ENCODE data around the gene GAA. TPM values are rescaled to one million over a fixed set of nuclear protein-coding genes. Genes with fewer than 3 reads are reported as not detected.
A peak's percentile ranks its signal among the peaks of the same experiment; 100 is the strongest.

GAA gene
- total RNA-seq, 4 donors from 2014 or later: 35.6 to 73.2 (median 47.4) TPM

DNA sequence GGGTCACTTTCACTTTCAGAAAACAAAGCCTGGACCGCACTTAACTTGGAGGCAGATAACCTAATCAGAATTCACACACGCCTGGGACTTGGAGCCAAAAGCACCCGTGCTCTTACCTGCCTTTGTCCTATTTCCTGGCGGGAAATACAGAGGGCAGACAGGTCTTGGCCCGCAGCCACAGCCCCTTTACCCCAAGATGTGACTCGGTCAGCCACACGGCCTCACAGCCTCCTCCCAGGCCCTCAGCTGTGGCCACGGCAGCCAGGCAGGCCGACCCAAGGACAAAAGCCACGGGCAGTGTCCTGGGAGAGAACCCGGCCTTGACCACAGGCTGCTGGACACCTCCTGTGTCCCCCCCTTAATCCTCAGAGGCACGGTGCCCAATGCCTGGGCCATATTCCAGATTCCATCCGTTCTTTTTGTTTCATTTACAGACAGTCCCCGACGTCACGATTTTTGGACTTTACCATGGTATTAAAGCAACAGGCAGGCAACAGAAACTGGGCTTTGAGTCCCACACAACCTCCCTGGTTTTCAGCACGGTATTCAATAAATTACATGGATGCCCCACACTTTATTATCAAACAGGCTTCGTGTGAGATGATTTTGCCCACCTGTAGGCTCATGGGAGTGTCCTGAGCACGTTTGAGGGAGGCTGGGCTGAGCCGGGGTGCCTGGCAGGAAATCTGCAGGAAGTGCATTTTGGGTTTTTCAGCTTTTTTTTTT, 30.1 kb upstream of the GAA start:
- 6 to 7% methylated on average over 13 to 14 of the region's 20 CpGs for WGBS, 2 donors (ENCODE audit: low coverage in 1 of 2)
- Histone ChIP-seq H3K4me1 (peaks cover 0 to 46% (median 23%) of the 10 kb centered on the region in 3 donors), H3K9me3 (no peaks in the 10 kb centered on the region), H3K4me3 (peak overlapping the region; percentile 16 to 51), H3K27ac (peak overlapping the region; percentile 66 to 93 (median 91)), H3K27me3 (no peaks in the 10 kb centered on the region), H3K36me3 (no peaks in the 10 kb centered on the region)
- TF ChIP-seq EP300 (IDR thresholded peaks at IDR 0.05) (no peak), POLR2AphosphoS5 (IDR thresholded peaks at IDR 0.05) (peak; percentile 72), POLR2A (IDR thresholded peaks at IDR 0.05) (no peak)
- ATAC-seq: peak; percentile 82

- Histone ChIP-seq H3K27me3 (no peaks in the 10 kb centered on the region), H3K9me3 (no peaks in the 10 kb centered on the region), H3K27ac (peak overlapping the region in 2 of 4 donors; percentile 92 to 93), H3K4me1 (peaks cover 0 to 46% (median 23%) of the 10 kb centered on the region in 3 donors), H3K36me3 (no peaks in the 10 kb centered on the region), H3K4me3 (no peak overlapping the region)
- 93 to 94% methylated on average over 6 of the region's 6 CpGs for WGBS, 2 donors (ENCODE audit: low coverage in 1 of 2)
- TF ChIP-seq, protein P1, sequence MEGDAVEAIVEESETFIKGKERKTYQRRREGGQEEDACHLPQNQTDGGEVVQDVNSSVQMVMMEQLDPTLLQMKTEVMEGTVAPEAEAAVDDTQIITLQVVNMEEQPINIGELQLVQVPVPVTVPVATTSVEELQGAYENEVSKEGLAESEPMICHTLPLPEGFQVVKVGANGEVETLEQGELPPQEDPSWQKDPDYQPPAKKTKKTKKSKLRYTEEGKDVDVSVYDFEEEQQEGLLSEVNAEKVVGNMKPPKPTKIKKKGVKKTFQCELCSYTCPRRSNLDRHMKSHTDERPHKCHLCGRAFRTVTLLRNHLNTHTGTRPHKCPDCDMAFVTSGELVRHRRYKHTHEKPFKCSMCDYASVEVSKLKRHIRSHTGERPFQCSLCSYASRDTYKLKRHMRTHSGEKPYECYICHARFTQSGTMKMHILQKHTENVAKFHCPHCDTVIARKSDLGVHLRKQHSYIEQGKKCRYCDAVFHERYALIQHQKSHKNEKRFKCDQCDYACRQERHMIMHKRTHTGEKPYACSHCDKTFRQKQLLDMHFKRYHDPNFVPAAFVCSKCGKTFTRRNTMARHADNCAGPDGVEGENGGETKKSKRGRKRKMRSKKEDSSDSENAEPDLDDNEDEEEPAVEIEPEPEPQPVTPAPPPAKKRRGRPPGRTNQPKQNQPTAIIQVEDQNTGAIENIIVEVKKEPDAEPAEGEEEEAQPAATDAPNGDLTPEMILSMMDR (IDR thresholded peaks at IDR 0.05): no peak
- TF ChIP-seq POLR2AphosphoS5 (IDR thresholded peaks at IDR 0.05): no peak
- no peak for TF ChIP-seq POLR2A (IDR thresholded peaks at IDR 0.05)
- no peak for TF ChIP-seq EP300 (IDR thresholded peaks at IDR 0.05)
- no peak for ATAC-seq
Measured at GRCh38 chr17:80072410-80072809, 29.0 kb upstream of the GAA start.

DNA sequence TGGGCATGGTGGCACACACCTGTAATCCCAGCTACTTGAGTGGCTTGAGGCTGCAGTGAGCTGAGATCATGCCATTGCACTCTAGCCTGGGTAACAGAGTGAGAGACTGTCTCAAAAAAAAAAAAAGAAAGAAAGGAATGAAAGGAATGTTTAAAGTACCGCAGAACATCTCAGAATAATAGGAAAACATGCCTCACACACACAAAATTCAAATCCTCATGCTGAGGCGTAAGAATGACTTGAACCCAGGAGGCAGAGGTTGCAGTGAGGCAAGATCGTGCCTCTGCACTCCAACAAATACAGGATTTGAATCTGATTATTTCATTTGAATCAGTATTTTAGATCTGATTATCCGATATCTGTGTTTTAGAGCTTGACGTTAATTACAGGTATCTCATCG, 21.3 kb upstream of the GAA start:
- H3K9me3 ChIP-seq: no peaks in the 10 kb centered on the region
- TF ChIP-seq POLR2AphosphoS5 (IDR thresholded peaks at IDR 0.05) (no peak), POLR2A (IDR thresholded peaks at IDR 0.05) (no peak), EP300 (IDR thresholded peaks at IDR 0.05) (no peak)
- TF ChIP-seq, protein P1 (IDR thresholded peaks at IDR 0.05): no peak
- no peak overlapping the region for H3K4me3 ChIP-seq
- H3K27ac ChIP-seq: no peak overlapping the region
- ATAC-seq: no peak
- WGBS, 2 donors (ENCODE audit: low coverage in 1 of 2): 80 to 81% methylated on average over 4 to 6 of the region's 6 CpGs
- no peaks in the 10 kb centered on the region for H3K27me3 ChIP-seq
- H3K4me1 ChIP-seq: peaks cover 0 to 8% (median 6%) of the 10 kb centered on the region in 3 donors
- H3K36me3 ChIP-seq: no peaks in the 10 kb centered on the region

GRCh38 chr17:80081596-80081995, 19.8 kb upstream of the GAA start:
- WGBS, 2 donors (ENCODE audit: low coverage in 1 of 2): 91% methylated on average over 9 of the region's 14 CpGs; no CpG with 5 or more reads in 1 of the 2 donors
- Histone ChIP-seq H3K4me3 (no peak overlapping the region), H3K4me1 (peaks cover 0 to 8% (median 6%) of the 10 kb centered on the region in 3 donors), H3K27me3 (no peaks in the 10 kb centered on the region), H3K27ac (no peak overlapping the region), H3K9me3 (no peaks in the 10 kb centered on the region), H3K36me3 (no peaks in the 10 kb centered on the region)
- no peak for ATAC-seq
- TF ChIP-seq, protein P1 (IDR thresholded peaks at IDR 0.05): no peak
- no peak for TF ChIP-seq POLR2A (IDR thresholded peaks at IDR 0.05)
- no peak for TF ChIP-seq EP300 (IDR thresholded peaks at IDR 0.05)
- TF ChIP-seq POLR2AphosphoS5 (IDR thresholded peaks at IDR 0.05): no peak

DNA sequence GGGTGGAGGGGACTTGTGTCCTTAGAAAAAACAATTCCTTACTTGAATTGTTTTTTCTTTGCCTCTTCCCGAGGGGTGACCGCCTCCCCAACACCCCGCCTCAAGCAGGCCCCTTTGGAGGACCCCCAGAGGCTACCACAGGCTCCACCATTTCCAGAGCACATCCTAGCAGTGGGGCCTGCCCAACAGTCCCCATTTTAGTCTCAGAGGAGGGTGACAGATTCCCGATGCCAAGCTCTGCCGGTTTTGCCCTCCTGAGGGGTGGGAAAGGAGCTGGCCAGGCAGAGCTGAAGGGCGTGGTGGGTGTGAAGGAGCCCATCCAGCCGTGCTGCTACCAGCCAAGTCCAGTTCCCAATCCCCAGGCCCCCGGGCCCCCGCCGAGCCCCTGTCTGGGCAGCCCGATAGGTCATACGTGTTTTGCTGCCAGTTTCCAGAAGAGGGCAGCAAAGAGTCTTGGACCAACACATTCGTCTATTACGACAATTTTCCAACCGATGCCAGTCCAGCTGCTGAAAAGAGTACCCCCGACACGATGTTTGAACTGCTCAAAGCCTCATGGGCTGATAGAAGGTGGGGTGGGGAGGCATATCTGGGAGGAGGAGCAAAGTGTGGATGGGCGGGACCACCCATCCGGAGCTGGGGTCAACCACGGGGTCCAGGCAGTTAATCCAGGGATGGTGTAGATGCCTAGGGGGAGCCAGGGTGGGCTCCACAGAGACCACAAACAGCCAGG, 18.8 kb upstream of the GAA start:
- no peaks in the 10 kb centered on the region for H3K36me3 ChIP-seq
- peak overlapping the region in 1 of 4 donors; percentile 49 for H3K27ac ChIP-seq
- H3K9me3 ChIP-seq: no peaks in the 10 kb centered on the region
- no peaks in the 10 kb centered on the region for H3K27me3 ChIP-seq
- WGBS, 2 donors (ENCODE audit: low coverage in 1 of 2): 44 to 55% methylated on average over 4 to 8 of the region's 20 CpGs
- H3K4me3 ChIP-seq: no peak overlapping the region
- TF ChIP-seq, protein P1 (IDR thresholded peaks at IDR 0.05): peak in 3 of 4 experiments; percentile 63 to 90 (median 64)
- no peak for TF ChIP-seq POLR2A (IDR thresholded peaks at IDR 0.05)
- ATAC-seq: peak; percentile 74
- peaks cover 0 to 8% (median 6%) of the 10 kb centered on the region in 3 donors for H3K4me1 ChIP-seq

Measured in gastroesophageal sphincter (tissue), 4 donors.